Islet of Langerhans (tissue), 1 donor: ENCODE data around the gene GALNT10.
"Not testable (repeated sequence)": the region's sequence is repeated elsewhere in the genome, so short reads cannot be mapped to it uniquely, and the experiment has no call there.

Source experiments
- FAIRE-seq: peaks from one replicate; lab custom pipeline; 2011; peaks lifted over from hg19 to GRCh38; lab: Jason Lieb, UNC

The GALNT10 gene

GRCh38 chr5:154358516-154359220 lies 168.1 kb downstream of the GALNT10 start:
- FAIRE-seq, result no peak

DNA sequence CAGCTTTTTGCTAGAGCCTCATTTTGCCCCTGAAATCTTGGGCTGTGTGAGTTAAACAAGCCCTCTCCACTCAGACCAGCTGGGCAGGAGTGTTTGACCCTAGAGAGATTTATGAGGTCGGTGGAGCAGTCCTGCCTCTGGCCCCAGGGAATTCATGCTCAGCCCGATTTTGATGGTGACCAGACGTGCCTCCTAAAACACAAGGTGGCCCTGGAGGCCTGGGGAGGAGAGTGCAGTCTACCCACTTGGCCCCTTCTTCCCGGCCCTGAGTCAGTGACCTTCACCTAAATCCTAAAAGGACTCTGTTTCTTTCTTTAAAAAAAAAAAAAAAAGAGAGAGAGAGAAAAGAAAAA lies 168.7 kb downstream of the GALNT10 start:
- FAIRE-seq, result no peak

DNA sequence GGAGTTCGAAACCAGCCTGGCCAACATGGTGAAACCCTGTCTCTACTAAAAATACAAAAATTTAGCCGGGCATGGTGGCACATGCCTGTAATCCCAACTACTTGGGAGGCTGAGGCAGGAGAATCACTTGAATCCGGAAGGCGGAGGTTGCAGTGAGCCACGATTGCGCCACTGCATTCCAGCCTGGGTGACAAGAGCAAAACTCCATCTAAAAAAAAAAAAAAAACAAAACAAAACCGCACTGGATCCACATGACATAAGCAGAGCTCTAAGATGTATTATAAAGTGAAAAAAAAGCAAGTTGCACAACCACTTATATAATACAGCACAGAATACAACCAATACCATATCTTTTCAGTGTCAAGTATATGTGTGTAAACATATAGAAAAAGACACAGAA lies 169.7 kb downstream of the GALNT10 start:
- FAIRE-seq, result not testable (repeated sequence)

GRCh38 chr5:154363411-154363810 lies 172.9 kb downstream of the GALNT10 start:
- no peak for FAIRE-seq

DNA sequence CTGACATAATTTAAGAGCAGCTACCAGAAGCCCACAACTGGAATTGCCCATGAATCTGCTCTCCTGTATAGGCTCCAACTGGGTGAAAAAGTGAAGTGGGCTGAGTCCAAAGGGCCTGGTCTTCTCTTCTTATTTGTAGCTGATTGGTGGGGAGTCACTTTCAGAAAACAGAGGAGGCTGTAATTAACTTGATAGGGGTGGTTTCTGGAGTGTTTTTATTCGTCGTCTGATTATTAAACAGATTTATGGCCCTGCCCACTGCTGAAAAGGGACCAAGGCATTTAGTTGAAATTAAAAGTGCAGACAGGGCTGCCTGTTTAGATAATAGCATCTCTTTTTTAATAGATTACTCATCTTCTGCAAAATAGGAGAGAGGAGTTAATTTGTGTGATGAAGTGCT lies 174.2 kb downstream of the GALNT10 start:
- FAIRE-seq, result no peak

DNA sequence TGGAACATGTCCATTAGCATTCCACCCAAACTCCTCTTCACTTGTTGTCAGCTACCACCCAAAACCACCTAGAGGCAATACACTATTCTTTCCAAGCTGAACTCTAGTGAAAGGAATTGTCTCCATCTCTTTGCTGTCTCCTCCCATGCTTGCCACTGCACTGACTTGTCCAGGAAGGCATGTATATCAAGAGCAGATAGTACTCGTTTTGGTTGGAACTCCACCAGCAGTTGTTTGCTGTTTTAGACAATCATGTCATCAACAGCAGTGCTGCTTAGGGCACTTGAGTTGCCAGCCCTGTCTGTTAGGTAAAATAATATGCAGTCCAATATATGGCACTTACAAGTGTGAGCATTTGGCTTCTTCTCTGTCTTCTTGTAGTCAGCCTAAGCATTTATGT lies 175.3 kb downstream of the GALNT10 start:
- FAIRE-seq, result no peak

DNA sequence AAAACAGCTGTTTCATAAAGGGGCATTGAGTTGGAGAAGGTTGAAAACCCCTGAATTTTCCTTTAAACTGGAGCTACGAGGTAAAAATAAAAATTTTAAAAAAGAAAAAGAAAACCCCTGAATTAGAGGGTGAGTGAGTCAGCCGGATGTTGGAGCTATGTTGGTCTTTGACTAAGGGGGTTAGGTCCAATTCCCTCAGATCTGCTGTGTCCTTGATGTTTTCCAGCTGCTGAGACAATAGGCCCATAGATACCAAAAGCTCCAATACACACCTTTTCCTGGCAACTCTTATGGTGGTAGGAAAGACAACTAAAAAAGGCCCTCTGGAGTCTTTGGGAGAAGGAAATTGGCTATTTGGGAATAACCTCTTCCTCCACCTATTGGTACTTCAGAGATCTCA lies 175.8 kb downstream of the GALNT10 start:
- FAIRE-seq, result no peak

- FAIRE-seq, result no peak
These were observed 176.6 kb downstream of the GALNT10 start for GRCh38 chr5:154367101-154367500.

DNA sequence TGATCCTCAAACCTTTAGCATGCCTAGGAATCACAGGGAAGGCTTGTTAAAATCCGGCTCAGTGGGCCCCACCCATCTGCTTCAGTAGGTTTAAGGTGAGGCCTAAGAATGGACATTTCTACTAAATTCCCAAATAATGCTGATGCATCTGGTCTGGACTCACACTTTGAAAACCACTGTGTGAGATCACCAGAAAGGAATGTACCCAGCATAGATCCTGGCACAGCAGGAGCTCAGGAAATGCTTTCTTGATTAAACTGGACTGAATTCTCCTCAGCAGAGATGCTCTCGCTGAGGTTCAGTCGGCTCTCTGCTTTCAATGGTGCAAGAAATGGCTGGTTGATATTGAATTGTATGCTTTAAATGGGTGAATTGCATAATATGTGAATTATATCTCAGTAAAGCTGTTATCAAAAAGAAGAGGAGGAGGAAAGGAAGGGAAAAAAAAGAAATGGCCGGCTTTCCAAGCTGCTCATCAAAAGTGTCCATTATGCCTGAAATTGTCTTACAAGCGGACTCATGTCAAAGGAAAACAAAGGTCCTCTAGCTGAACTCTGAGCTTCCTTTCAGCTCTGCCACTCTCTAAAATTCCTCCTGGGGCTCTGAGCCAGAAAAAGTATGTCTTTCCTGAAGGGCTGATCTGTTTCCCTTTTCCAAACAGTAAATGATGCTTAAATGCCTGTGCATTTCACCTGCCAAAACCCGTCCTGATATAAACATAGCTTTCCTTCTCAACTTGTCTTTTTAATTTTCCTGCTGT lies 177.7 kb downstream of the GALNT10 start:
- no peak for FAIRE-seq

DNA sequence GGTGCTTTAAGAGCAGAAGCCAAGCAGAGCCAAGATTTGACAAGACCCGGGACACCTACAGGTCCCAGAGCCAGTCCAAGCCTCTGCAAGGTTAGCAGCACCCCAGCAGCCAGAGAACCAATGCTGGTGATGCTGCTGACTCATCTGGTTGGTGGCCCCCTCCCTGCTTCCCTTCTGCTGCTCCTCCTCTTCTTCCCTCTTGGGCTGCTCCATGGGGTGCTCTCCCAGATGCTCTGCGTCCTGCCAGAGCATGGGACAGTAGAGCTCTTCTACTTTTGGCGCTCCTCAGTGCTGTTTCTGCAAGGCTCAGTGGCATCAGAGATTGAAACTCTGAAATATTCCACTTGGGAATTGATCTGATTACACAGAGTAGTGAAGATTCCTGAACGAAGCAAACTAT lies 179.1 kb downstream of the GALNT10 start:
- no peak for FAIRE-seq

- FAIRE-seq, result no peak
These were observed 179.6 kb downstream of the GALNT10 start for GRCh38 chr5:154370119-154370518.

GRCh38 chr5:154370813-154371212 lies 180.3 kb downstream of the GALNT10 start:
- no peak for FAIRE-seq

DNA sequence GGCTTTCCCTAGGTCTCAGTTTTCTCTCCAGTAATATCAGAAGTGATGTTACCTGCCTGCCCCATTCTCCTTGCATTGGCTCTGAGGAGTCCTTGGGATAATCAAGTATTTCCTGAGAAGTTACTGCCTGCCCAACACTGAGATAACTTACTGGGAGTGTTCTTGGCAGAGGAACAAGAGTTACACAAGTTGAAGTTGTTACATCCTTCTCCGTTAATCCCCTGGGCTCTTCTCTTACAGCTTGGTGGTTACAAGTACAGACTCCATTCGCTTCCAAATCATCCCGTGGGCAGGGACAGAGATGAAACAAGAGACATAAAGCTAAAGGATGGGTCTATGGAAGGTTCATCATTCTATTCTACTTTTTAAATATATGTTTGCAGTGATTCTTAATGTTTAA lies 181.2 kb downstream of the GALNT10 start:
- no peak for FAIRE-seq

GRCh38 chr5:154372661-154373060 lies 182.1 kb downstream of the GALNT10 start:
- no peak for FAIRE-seq

DNA sequence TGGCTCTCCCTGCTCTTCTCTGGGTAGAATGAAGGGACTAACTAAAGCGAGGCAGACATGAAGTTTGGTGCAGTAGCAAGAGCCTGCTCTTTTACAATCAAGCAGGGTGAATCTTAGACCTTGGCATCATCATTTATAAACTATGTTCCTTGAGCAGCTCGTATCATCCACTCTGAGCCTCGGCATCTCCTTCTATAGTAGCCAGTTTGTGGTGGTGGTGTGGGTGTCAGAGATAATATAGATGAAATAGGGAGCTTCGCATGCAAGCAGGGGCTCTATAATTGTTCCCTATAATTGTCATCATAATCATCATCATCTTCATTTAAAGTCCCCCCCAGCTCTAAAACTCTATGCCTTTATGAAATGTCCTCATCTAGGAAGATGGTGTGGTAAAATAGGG lies 182.8 kb downstream of the GALNT10 start:
- FAIRE-seq, result no peak

DNA sequence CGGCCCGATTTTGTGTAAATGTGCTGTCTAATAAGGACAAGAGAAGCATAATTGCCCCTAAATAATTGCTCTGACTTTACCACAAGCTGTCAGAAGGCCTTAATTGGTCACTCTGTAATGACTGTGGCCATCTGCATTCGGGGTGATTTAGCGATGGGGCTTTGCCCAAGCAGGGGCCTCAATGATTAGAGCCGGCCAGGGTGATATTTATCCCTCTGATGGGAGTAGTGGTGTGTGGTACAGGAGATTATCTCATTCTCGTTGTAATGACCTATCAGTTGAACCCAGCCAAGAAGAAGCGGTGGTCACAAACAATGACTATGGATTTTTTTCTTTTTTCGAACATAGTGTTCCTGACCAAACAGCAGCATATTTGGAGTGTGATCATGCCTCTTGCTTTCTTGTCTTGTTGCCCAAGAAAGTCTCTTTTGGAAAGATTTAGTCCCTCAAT lies 183.2 kb downstream of the GALNT10 start:
- no peak for FAIRE-seq

GRCh38 chr5:154374264-154374663 lies 183.7 kb downstream of the GALNT10 start:
- no peak for FAIRE-seq

GRCh38 chr5:154375329-154376008 lies 184.9 kb downstream of the GALNT10 start:
- FAIRE-seq, result no peak

DNA sequence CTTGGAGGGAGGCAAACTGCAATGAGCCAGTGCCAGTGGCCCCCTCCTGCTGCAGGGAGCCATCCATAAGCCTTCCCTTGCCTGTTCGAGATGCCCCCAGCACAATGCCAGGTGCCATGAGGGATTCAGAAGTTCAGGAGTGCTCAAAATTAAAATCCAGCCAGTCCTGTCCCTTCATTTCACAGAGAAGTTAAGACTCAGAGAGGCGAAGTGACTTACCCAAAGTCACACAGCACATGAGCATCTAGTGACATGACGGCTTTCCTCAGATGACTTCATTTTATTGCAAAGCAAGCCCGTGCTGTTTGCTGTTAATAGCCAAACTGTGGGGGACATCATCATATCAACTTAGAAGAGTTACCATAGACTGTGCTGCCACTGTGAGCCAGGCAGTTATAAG lies 185.9 kb downstream of the GALNT10 start:
- FAIRE-seq, result no peak

- no peak for FAIRE-seq
These were observed 187.4 kb downstream of the GALNT10 start for GRCh38 chr5:154377754-154378533.

GRCh38 chr5:154380263-154380662 lies 189.7 kb downstream of the GALNT10 start:
- no peak for FAIRE-seq

DNA sequence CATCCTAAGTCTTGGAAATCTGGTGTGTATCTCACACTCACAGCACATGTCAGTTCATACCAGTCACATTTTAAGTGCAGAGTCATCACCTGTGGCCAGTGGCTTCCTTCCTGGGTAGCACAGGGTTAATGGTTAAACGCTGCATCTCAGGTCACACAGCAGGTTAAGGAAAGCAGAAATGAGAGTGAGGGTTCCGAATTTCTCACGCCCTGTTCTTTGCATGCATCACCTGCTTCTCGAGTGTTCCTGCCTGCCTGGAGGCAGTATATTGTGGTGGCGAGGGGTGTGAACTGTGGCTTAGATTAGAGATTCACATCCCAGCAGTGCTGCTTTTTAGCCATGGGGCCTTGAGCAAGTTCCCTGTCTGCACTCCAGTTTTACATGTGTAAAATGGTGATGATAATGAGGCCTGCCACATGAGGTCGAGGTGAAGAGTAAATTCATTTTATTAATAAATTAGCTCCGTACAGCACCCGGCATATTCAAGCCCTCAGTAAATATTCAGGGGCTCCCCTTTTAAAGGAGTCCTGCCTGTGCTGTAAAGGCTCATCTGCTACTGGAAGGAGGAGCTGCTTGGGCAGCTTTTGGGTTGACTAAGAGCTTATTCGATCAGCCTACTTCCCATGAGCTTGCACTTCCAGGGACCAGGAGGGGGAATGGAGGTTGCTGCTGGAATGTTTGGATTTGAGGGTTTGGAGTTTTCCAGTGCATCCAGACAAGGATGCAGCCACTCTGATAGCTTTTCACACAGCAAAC lies 194.1 kb downstream of the GALNT10 start:
- FAIRE-seq, result no peak
